Spleen (tissue), 11 donors: ENCODE measurements around the gene NUMBL. TPM values are rescaled to one million over a fixed set of nuclear protein-coding genes. Genes with fewer than 3 reads are reported as not detected.

Source experiments
- DNase-seq: peaks from one replicate; pipeline ENCODE4 v3.0.0-alpha.2; 2020
- H3K27ac ChIP-seq, 8 donors: fragments of 200-600 bp; sonication (generic) in 7 of 8; 1 replicate in 4 of 8; 2 replicates in 4 of 8; pipeline versions ENCODE4 v1.5.0 to v1.8.0; 2016 to 2021; ENCODE audit warnings: inconsistent platforms in 4 of 8, mild to moderate bottlenecking in 4 of 8, moderate library complexity in 1 of 8
- H3K27me3 ChIP-seq, 7 donors: fragments of 200-600 bp; sonication (generic) in 6 of 7; replicated peaks in 1 of 7; 1 replicate in 4 of 7; 2 replicates in 3 of 7; pipeline versions ENCODE4 v1.5.0 to v1.8.0; 2016 to 2021; ENCODE audit warnings: inconsistent platforms in 3 of 7, mild to moderate bottlenecking in 1 of 7
- H3K36me3 ChIP-seq, 6 donors: fragments of 200-600 bp; sonication (generic) in 5 of 6; 1 replicate in 4 of 6; 2 replicates in 2 of 6; pipeline versions ENCODE4 v1.5.0 to v1.8.0; 2016 to 2021; ENCODE audit warnings: inconsistent platforms in 2 of 6
- H3K4me1 ChIP-seq, 6 donors: fragments of 200-600 bp; sonication (generic) in 5 of 6; 1 replicate in 3 of 6; 2 replicates in 3 of 6; pipeline versions ENCODE4 v1.5.0 to v1.8.0; 2016 to 2021; ENCODE audit warnings: inconsistent platforms in 3 of 6
- H3K4me3 ChIP-seq, 8 donors: fragments of 200-600 bp; sonication (generic) in 7 of 8; 1 replicate in 4 of 8; 2 replicates in 4 of 8; pipeline versions ENCODE4 v1.5.0 to v1.8.0; 2016 to 2021; ENCODE audit warnings: inconsistent platforms in 4 of 8, mild to moderate bottlenecking in 4 of 8, moderate library complexity in 2 of 8
- H3K9me3 ChIP-seq, 8 donors: fragments of 200-600 bp; sonication (generic) in 7 of 8; 1 replicate in 4 of 8; 2 replicates in 4 of 8; pipeline versions ENCODE4 v1.5.0 to v1.8.0; 2016 to 2021; ENCODE audit warnings: inconsistent platforms in 4 of 8
- CTCF ChIP-seq, 11 experiments: fragments of 200-600 bp in 7 of 11; fragments of 450-650 bp in 4 of 11; sonication (generic) in 4 of 11; IDR thresholded peaks in 8 of 11; conservative IDR thresholded peaks in 3 of 11; 1 replicate in 7 of 11; 2 replicates in 4 of 11; pipeline versions ENCODE4 v1.4.0 to v1.8.0; 2016 to 2021; ENCODE audit warnings: antibody characterized with exemption in 11 of 11, inconsistent platforms in 4 of 11, mild to moderate bottlenecking in 1 of 11
- POLR2A ChIP-seq, 3 donors: fragments of 450-650 bp; IDR thresholded peaks; one replicate each; pipeline ENCODE4 v1.5.1; 2017; ENCODE audit warnings: antibody characterized with exemption in 3 of 3, mild to moderate bottlenecking in 1 of 3
- POLR2AphosphoS5 ChIP-seq, 3 donors: sonication (generic); formaldehyde crosslinking; IDR thresholded peaks; one replicate each; pipeline ENCODE4 v1.5.1; 2017; ENCODE audit warnings: antibody characterized with exemption in 3 of 3
- WGBS, 5 donors: extraction: QIAGEN DNeasy Blood & Tissue Kit in 3 of 5; methylation state at CpG; one replicate each; pipeline versions ENCODE4 v1.1.5 to v1.1.7; 2013 to 2018; 5-methylcytosine and 5-hydroxymethylcytosine counted together
- intact Hi-C: fragments of 100-400 bp; cut with DNase I; formaldehyde crosslinking; loops from one replicate; pipeline ENCODE4 v1.15.0; 2023; ENCODE audit warnings: low total_unique reads
- polyA plus RNA-seq, 3 donors: library from polyadenylated mRNA; stranded (reverse); fragments of 200-250 nt; gene quantifications; one replicate each; pipeline ENCODE4 v1.2.1, GENCODE V29; 2013
- total RNA-seq, 7 donors: library from RNA; depleted of rRNA in 3 of 7; stranded (reverse); fragments of >200 nt in 3 of 7; fragmentation: NEBNext Ultra II Directional in 4 of 7; extraction: Animal tissue kit (Norgen Biotek cat#: 25700) in 4 of 7; gene quantifications; one replicate each; pipeline versions ENCODE4 v1.1.0 to v1.2.1, GENCODE V29; 2016 to 2021
- donor health status: healthy with polysubstance abuse.
- donor health status: DM: no; HTN: no; CAD: no; lungs with moderate emphysema.
- donor health status: DM: no; HTN: no; CAD: no.
- donor health status: Bipolar disorder and iron deficiency.
- donor health status: healthy.
- donor health status: DM: no; HTN: no; CAD: no.
- donor health status: DM: yes; HTN: yes; CAD: no.

The NUMBL gene
- total and polyA plus RNA-seq, 10 donors, result 3.2 to 27.4 (median 13.3) TPM

DNA sequence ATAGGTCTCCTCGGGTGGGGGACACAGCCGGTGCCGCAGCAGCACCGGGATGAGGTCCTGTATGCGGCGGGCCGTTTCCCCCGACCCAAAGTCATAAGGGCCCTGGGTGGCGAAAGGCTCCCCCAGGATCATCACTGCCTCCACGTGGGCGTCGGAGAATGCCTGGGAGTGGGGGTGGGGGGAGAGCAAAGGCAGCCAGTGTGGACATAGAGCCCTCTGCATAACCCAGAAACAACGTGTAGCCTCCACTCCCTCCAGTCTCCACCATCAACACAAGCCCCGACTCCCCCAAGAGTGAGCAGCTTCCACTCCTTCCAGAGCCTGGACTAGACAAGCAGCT, 1.7 kb upstream of the NUMBL start:
- H3K36me3 ChIP-seq, result peaks cover 0 to 57% (median 15%) of the 10 kb centered on the region in 6 donors
- H3K4me3 ChIP-seq, result no peak overlapping the region
- 87 to 93% (median 88%) methylated on average over 14 of the region's 14 CpGs for WGBS, 5 donors
- no peak for TF ChIP-seq POLR2A (IDR thresholded peaks at IDR 0.05)
- no peak for TF ChIP-seq CTCF (IDR thresholded peaks at IDR 0.05 in 8 of 11, conservative IDR thresholded peaks at IDR 0.05 in 3 of 11)
- TF ChIP-seq POLR2AphosphoS5 (IDR thresholded peaks at IDR 0.05), result no peak
- H3K4me1 ChIP-seq, result peaks cover 3 to 47% (median 21%) of the 10 kb centered on the region in 6 donors
- no peaks in the 10 kb centered on the region for H3K27me3 ChIP-seq
- DNase-seq, result no peak
- no peaks in the 10 kb centered on the region for H3K9me3 ChIP-seq
- peak overlapping the region in 2 of 8 donors; percentile 84 to 90 for H3K27ac ChIP-seq
- intact Hi-C loops, result no loop called here

- intact Hi-C loops, result no loop called here
- H3K36me3 ChIP-seq, result peaks cover 0 to 53% (median 15%) of the 10 kb centered on the region in 6 donors
- DNase-seq, result peak; percentile 81
Observed at GRCh38 chr19:40691421-40692211, 1.2 kb upstream of the NUMBL start.

DNA sequence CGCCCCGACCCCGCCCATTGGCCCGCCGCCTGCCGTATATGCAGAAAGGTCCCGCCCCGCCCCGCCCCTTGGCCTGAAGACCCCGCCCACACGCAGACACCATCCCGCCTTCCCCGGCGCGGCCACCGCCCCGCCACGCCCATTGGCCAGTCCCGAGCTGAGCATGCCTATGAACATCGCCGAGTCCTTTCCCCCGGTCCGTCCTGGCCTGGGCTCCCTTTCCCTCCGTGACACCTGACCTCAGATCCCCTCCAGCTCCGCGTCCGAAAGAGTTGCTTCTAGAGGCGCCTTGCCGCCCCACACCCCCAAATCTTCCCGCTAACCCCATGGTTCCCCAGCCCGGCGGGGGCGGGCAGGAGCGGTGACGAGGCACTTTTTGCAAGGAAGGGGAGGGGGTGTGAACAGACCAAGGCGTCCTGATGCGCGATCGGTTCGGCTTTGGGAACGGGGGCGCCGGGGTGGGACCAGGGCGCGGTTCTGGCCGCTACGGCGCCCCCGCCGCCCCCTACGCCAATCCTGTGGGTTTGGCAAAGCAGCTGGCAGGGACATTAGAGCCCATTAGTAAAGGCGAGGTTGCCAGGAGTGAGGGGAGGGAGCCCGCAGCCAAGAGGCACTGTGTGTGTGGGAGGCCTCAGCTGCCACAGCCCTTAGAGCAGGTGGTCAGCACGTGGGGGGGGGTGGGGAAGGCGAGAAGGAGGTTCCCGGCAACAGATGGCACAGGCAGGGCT, 406 bp upstream of the NUMBL start:
- TF ChIP-seq POLR2AphosphoS5 (IDR thresholded peaks at IDR 0.05), result peak; percentile 70 to 87 (median 84)
- TF ChIP-seq POLR2A (IDR thresholded peaks at IDR 0.05), result no peak
- peak in 3 of 11 experiments; percentile 6 to 23 (median 13) for TF ChIP-seq CTCF (IDR thresholded peaks at IDR 0.05 in 8 of 11, conservative IDR thresholded peaks at IDR 0.05 in 3 of 11)
- H3K4me1 ChIP-seq, result peaks cover 3 to 51% (median 21%) of the 10 kb centered on the region in 6 donors
- no peaks in the 10 kb centered on the region for H3K9me3 ChIP-seq
- H3K27ac ChIP-seq, result peak overlapping the region; percentile 30 to 90 (median 76)
- intact Hi-C loops, result no loop called here
- 1 to 3% (median 1%) methylated on average over 19 to 56 of the region's 56 CpGs for WGBS, 5 donors
- no peaks in the 10 kb centered on the region for H3K27me3 ChIP-seq
- peak overlapping the region; percentile 31 to 86 (median 61) for H3K4me3 ChIP-seq
- peak; percentile 97 for DNase-seq
- peaks cover 0 to 53% (median 14%) of the 10 kb centered on the region in 6 donors for H3K36me3 ChIP-seq

More at GRCh38 chr19:40691421-40692211, 1.2 kb upstream of the NUMBL start:
- Histone ChIP-seq H3K4me3 (peak overlapping the region in 5 of 8 donors; percentile 54 to 86 (median 68)), H3K27ac (peak overlapping the region in 6 of 8 donors; percentile 30 to 90 (median 83)), H3K9me3 (no peaks in the 10 kb centered on the region), H3K27me3 (no peaks in the 10 kb centered on the region), H3K4me1 (peaks cover 3 to 51% (median 21%) of the 10 kb centered on the region in 6 donors)
- TF ChIP-seq POLR2AphosphoS5 (IDR thresholded peaks at IDR 0.05) (peak in 1 of 3 donors; percentile 29), POLR2A (IDR thresholded peaks at IDR 0.05) (no peak)
- 66 to 73% (median 72%) methylated on average over 17 to 23 of the region's 24 CpGs for WGBS, 5 donors

DNA sequence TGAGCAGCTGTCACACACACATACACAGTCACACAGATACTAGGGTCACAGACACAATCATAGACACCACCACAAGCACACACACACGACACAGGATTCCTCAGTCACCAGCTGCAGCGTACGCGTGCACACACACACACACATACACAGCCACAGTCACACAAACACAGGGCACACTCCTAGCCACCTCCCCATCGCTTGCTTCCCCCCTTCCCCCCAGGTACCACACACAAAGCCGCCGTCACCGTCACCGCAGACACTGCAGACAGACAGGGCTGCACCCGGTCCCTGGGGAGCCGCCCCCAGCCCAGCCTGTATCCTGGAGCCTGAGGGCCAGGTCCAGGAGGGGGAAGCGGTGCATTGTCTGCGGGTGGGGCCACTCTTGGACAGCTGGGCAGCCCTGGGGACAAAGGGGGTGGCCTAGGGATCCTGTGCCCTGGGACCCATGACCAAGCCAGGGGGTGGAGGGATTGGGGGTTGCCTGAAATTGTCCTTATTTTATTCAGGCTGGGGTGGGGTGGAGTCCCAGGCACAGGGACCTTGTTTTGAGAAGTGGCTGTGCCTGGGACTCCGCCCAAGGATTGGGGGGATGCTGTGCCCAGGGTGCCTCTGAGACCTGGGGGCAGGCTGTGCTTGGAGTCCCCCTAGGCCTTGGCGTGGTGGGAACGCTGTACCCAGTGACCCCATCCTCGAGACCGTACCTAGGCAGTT, 957 bp downstream of the NUMBL start:
- peak; percentile 83 for DNase-seq
- peaks cover 0 to 51% (median 6%) of the 10 kb centered on the region in 6 donors for H3K36me3 ChIP-seq
- peak in 1 of 3 donors; percentile 65 for TF ChIP-seq POLR2AphosphoS5 (IDR thresholded peaks at IDR 0.05)
- TF ChIP-seq CTCF (IDR thresholded peaks at IDR 0.05 in 8 of 11, conservative IDR thresholded peaks at IDR 0.05 in 3 of 11), result no peak
- peak overlapping the region in 6 of 8 donors; percentile 26 to 90 (median 83) for H3K27ac ChIP-seq
- intact Hi-C loops, result no loop called here
- H3K4me3 ChIP-seq, result peak overlapping the region; percentile 31 to 86 (median 61)
- no peaks in the 10 kb centered on the region for H3K9me3 ChIP-seq
- H3K4me1 ChIP-seq, result peaks cover 3 to 51% (median 21%) of the 10 kb centered on the region in 6 donors
- WGBS, 5 donors, result 57 to 69% (median 58%) methylated on average over 6 to 18 of the region's 18 CpGs
- H3K27me3 ChIP-seq, result no peaks in the 10 kb centered on the region
